Glutamatergic neuron (in vitro differentiated cells): ENCODE measurements around the gene GCA. TPM values are rescaled to one million over a fixed set of nuclear protein-coding genes. Genes with fewer than 3 reads are reported as not detected.

Experiments
- DNase-seq: peaks from one replicate; pipeline ENCODE4 v3.0.0; 2022
- H3K27ac Mint-ChIP-seq: one replicate; pipeline ENCODE4 v1.8.0; 2020; ENCODE audit warnings: mild to moderate bottlenecking, mixed read lengths, inconsistent platforms; ENCODE audit not compliant: unreplicated experiment
- H3K27me3 Mint-ChIP-seq: one replicate; pipeline ENCODE4 v1.8.0; 2020; ENCODE audit warnings: mild to moderate bottlenecking, moderate library complexity, mixed read lengths, inconsistent platforms; ENCODE audit not compliant: unreplicated experiment
- H3K36me3 Mint-ChIP-seq: one replicate; pipeline ENCODE4 v1.8.0; 2020; ENCODE audit warnings: mild to moderate bottlenecking, mixed read lengths, inconsistent platforms; ENCODE audit not compliant: unreplicated experiment
- H3K4me1 Mint-ChIP-seq: one replicate; pipeline ENCODE4 v1.8.0; 2020; ENCODE audit warnings: mild to moderate bottlenecking, low read depth, mixed read lengths, inconsistent platforms; ENCODE audit not compliant: unreplicated experiment
- H3K4me3 Mint-ChIP-seq: one replicate; pipeline ENCODE4 v1.8.0; 2020; ENCODE audit warnings: mild to moderate bottlenecking, mixed read lengths, inconsistent platforms; ENCODE audit not compliant: unreplicated experiment
- H3K9me3 Mint-ChIP-seq: one replicate; pipeline ENCODE4 v1.8.0; 2020; ENCODE audit warnings: mild to moderate bottlenecking, moderate library complexity, mixed read lengths, inconsistent platforms; ENCODE audit not compliant: unreplicated experiment
- CTCF ChIP-seq: fragments of 200-600 bp; sonication (generic); IDR thresholded peaks from one replicate; pipeline ENCODE4 v1.5.0; 2021; ENCODE audit not compliant: partially characterized antibody, unreplicated experiment
- total RNA-seq: library from RNA; stranded (reverse); fragmentation: NEBNext Ultra II Directional; extraction: Animal tissue kit (Norgen Biotek cat#: 25700); gene quantifications from one replicate; pipeline ENCODE4 v1.2.1, GENCODE V29; 2021; ENCODE audit not compliant: unreplicated experiment

GCA gene
- total RNA-seq, 1 donor from 2014 or later, result 19.7 TPM

GRCh38 chr2:162328424-162329157 is 15.3 kb upstream of the GCA start:
- Mint-ChIP-seq H3K4me3 (no peak overlapping the region), H3K36me3 (peaks cover 9% of the 10 kb centered on the region), H3K4me1 (peaks cover 12% of the 10 kb centered on the region), H3K9me3 (peaks cover 6% of the 10 kb centered on the region), H3K27ac (no peak overlapping the region), H3K27me3 (peaks cover 2% of the 10 kb centered on the region)
- no peak for TF ChIP-seq CTCF
- DNase-seq, result no peak

GRCh38 chr2:162330881-162331280 is 13.1 kb upstream of the GCA start:
- no peak overlapping the region for H3K4me3 Mint-ChIP-seq
- TF ChIP-seq CTCF, result no peak
- H3K27ac Mint-ChIP-seq, result no peak overlapping the region
- peaks cover 5% of the 10 kb centered on the region for H3K36me3 Mint-ChIP-seq
- peaks cover under 1% of the 10 kb centered on the region for H3K4me1 Mint-ChIP-seq
- DNase-seq, result no peak
- H3K27me3 Mint-ChIP-seq, result peaks cover 2% of the 10 kb centered on the region
- peaks cover 1% of the 10 kb centered on the region for H3K9me3 Mint-ChIP-seq

- Mint-ChIP-seq H3K4me3 (no peak overlapping the region), H3K4me1 (no peaks in the 10 kb centered on the region), H3K36me3 (no peaks in the 10 kb centered on the region), H3K9me3 (no peaks in the 10 kb centered on the region), H3K27me3 (peaks cover 2% of the 10 kb centered on the region), H3K27ac (no peak overlapping the region)
- DNase-seq, result no peak
- peak; percentile 32 for TF ChIP-seq CTCF
Observed at GRCh38 chr2:162333968-162334367, 10.0 kb upstream of the GCA start.

DNA sequence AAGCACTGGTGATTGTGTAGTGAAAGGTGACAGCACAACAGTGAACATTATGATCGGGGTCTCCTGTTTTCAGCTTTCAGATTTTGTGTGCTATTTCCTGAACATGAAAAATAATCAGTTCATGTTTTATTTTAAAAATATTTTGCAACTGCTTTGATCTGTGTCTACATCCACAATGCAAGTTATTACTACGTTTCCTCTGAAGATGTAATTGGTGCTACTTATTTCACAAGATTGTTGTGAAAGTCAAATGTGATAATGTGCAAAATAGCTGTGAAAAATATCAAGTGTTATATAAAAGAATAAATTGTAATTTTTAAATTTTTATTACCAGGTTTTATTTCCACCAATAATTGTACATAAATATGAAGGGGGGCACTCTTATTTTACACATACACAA is 6.1 kb upstream of the GCA start:
- no peaks in the 10 kb centered on the region for H3K36me3 Mint-ChIP-seq
- no peaks in the 10 kb centered on the region for H3K4me1 Mint-ChIP-seq
- no peak overlapping the region for H3K4me3 Mint-ChIP-seq
- no peak overlapping the region for H3K27ac Mint-ChIP-seq
- H3K9me3 Mint-ChIP-seq, result no peaks in the 10 kb centered on the region
- peaks cover 2% of the 10 kb centered on the region for H3K27me3 Mint-ChIP-seq
- DNase-seq, result no peak
- no peak for TF ChIP-seq CTCF

DNA sequence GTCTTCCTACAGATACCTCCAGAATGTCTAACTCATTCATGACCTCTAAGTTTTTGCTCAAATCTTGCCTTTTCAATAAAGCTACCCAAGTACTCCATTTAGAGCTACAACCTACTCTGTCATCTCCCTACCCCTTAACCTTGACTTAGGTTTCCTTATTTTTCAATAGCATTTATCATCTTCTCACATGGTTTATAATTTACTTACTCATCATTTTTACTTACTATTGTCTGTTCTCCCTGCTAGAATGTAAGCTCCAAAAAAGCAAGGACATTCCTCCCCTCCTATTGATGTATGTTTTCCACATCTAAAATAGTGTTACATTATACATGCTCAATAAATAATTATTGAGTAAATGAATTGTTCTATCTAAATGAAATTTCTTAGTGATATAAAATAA is 3.1 kb upstream of the GCA start:
- DNase-seq, result no peak
- H3K4me1 Mint-ChIP-seq, result peaks cover 4% of the 10 kb centered on the region
- no peak overlapping the region for H3K4me3 Mint-ChIP-seq
- peaks cover 3% of the 10 kb centered on the region for H3K27me3 Mint-ChIP-seq
- no peaks in the 10 kb centered on the region for H3K36me3 Mint-ChIP-seq
- peaks cover 3% of the 10 kb centered on the region for H3K9me3 Mint-ChIP-seq
- no peak for TF ChIP-seq CTCF
- no peak overlapping the region for H3K27ac Mint-ChIP-seq
